OCI-LY1 (cell line): ENCODE measurements around the gene ZDHHC11.

Experiments
- EZH2 ChIP-seq: fragments of 200-600 bp; sonication (generic), shearing (Covaris generic); IDR thresholded peaks from 2 replicates; pipeline ENCODE4 v1.8.0; 2017; ENCODE audit warnings: borderline replicate concordance, mixed run types, mild to moderate bottlenecking, antibody characterized with exemption, low read length, moderate library complexity, mixed read lengths
- TF ChIP-seq, protein P1 (sequence below): fragments of 200-600 bp; sonication (generic), shearing (Covaris generic); IDR thresholded peaks from 2 replicates; pipeline ENCODE4 v1.5.1; 2017; ENCODE audit warnings: mild to moderate bottlenecking, antibody characterized with exemption, low read length, moderate library complexity, mixed read lengths

DNA sequence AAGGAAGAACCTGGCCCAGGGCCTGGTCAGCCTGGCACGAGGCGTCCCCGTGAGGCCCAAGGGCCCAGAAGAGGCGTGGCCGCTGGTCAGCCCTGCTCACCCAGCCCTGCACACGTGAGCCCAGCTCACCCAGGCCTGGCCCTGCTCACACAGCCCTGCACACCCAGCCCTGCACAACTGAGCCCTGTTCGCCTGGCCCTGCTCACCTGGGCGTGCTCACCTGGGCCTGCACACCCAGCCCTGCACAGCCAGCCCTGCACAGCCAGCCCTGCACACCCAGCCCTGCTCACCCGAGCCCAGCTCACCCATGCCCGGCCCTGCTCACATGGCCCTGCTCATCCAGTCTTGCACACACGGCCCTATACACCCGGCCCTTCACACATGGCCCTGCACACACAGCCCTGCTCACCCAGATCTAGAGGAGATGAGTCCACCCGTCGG lies 2.1 kb downstream of the ZDHHC11 start:
- TF ChIP-seq, protein P1, sequence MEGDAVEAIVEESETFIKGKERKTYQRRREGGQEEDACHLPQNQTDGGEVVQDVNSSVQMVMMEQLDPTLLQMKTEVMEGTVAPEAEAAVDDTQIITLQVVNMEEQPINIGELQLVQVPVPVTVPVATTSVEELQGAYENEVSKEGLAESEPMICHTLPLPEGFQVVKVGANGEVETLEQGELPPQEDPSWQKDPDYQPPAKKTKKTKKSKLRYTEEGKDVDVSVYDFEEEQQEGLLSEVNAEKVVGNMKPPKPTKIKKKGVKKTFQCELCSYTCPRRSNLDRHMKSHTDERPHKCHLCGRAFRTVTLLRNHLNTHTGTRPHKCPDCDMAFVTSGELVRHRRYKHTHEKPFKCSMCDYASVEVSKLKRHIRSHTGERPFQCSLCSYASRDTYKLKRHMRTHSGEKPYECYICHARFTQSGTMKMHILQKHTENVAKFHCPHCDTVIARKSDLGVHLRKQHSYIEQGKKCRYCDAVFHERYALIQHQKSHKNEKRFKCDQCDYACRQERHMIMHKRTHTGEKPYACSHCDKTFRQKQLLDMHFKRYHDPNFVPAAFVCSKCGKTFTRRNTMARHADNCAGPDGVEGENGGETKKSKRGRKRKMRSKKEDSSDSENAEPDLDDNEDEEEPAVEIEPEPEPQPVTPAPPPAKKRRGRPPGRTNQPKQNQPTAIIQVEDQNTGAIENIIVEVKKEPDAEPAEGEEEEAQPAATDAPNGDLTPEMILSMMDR, result no peak
- no peak for TF ChIP-seq EZH2
